Measurements from ENCODE around the gene BUB1.

DNA sequence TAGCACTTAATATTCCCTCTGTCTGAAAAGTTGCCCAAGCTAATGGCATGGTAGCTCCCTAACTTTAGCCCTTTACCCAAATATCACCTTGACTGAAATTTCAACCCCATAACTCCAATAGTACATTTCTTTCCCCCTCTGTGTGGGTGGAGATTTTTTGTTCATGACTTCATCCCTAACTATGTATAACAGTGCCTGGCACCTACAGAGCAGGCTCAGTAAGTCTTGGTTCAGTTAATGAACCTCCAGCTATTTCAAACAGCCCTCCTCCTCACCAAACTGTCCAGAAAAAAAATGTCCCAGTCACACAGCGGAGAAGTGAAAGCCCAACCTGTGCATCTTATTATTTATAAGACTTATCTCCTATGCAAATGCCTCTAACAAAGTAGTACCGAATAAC lies 18.6 kb downstream of the BUB1 start:
- TF ChIP-seq, protein P1, sequence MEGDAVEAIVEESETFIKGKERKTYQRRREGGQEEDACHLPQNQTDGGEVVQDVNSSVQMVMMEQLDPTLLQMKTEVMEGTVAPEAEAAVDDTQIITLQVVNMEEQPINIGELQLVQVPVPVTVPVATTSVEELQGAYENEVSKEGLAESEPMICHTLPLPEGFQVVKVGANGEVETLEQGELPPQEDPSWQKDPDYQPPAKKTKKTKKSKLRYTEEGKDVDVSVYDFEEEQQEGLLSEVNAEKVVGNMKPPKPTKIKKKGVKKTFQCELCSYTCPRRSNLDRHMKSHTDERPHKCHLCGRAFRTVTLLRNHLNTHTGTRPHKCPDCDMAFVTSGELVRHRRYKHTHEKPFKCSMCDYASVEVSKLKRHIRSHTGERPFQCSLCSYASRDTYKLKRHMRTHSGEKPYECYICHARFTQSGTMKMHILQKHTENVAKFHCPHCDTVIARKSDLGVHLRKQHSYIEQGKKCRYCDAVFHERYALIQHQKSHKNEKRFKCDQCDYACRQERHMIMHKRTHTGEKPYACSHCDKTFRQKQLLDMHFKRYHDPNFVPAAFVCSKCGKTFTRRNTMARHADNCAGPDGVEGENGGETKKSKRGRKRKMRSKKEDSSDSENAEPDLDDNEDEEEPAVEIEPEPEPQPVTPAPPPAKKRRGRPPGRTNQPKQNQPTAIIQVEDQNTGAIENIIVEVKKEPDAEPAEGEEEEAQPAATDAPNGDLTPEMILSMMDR (IDR thresholded peaks at IDR 0.05), result no peak
- TF ChIP-seq POLR2A (IDR thresholded peaks at IDR 0.05), result no peak
